Activated CD4-positive, alpha-beta memory T cell treated with anti-CD3 and anti-CD28 coated beads for 36 hours (primary cell): Measurements from ENCODE around the gene SPTBN1. TPM values are rescaled to one million over a fixed set of nuclear protein-coding genes. Genes with fewer than 3 reads are reported as not detected.

ENCODE experiments used
- CTCF ChIA-PET: fragments of 350-600 bp; sonication (Branson Sonifier 250); formaldehyde crosslinking; loops from one replicate; lab custom pipeline; 2021; ENCODE audit warnings: antibody characterized with exemption, inconsistent platforms; lab: Charles Lee
- POLR2A ChIA-PET: fragments of 350-600 bp; sonication (Branson Sonifier 250); formaldehyde crosslinking; loops from one replicate; lab custom pipeline; 2021; ENCODE audit warnings: antibody characterized with exemption; lab: Charles Lee
- DNase-seq: peaks from one replicate; pipeline ENCODE4 v3.0.0-alpha.2; 2020
- H3K27ac Mint-ChIP-seq: one replicate; pipeline ENCODE4 v1.8.0; 2021; ENCODE audit warnings: mixed read lengths
- H3K27me3 Mint-ChIP-seq: one replicate; pipeline ENCODE4 v1.8.0; 2021; ENCODE audit warnings: mixed read lengths
- H3K36me3 Mint-ChIP-seq: one replicate; pipeline ENCODE4 v1.8.0; 2021; ENCODE audit warnings: mixed read lengths
- H3K4me1 Mint-ChIP-seq: one replicate; pipeline ENCODE4 v1.8.0; 2021; ENCODE audit warnings: low read depth, mixed read lengths
- H3K4me3 Mint-ChIP-seq: one replicate; pipeline ENCODE4 v1.8.0; 2021; ENCODE audit warnings: mild to moderate bottlenecking, mixed read lengths
- H3K9me3 Mint-ChIP-seq: one replicate; pipeline ENCODE4 v1.8.0; 2021; ENCODE audit warnings: mixed read lengths
- intact Hi-C: fragments of 100-400 bp; cut with micrococcal nuclease; formaldehyde crosslinking; loops from one replicate; pipeline ENCODE4 v1.15.1; 2023
- total RNA-seq, 2 experiments: library from RNA; stranded (reverse); gene quantifications; one replicate each; pipeline ENCODE4 v1.2.3, GENCODE V29; 2021

Gene SPTBN1
- total RNA-seq, 2 experiments from 2014 or later: 67.5 to 68.1 TPM

GRCh38 chr2:54712516-54712915 is 256.4 kb downstream of the SPTBN1 start:
- Mint-ChIP-seq H3K4me3 (no peak overlapping the region), H3K27ac (no peak overlapping the region), H3K4me1 (no peaks in the 10 kb centered on the region), H3K36me3 (no peaks in the 10 kb centered on the region), H3K9me3 (no peaks in the 10 kb centered on the region), H3K27me3 (peaks cover 31% of the 10 kb centered on the region)
- ChIA-PET POLR2A (no interaction called here), CTCF (no interaction called here)
- DNase-seq: no peak
- intact Hi-C loops: no loop called here

DNA sequence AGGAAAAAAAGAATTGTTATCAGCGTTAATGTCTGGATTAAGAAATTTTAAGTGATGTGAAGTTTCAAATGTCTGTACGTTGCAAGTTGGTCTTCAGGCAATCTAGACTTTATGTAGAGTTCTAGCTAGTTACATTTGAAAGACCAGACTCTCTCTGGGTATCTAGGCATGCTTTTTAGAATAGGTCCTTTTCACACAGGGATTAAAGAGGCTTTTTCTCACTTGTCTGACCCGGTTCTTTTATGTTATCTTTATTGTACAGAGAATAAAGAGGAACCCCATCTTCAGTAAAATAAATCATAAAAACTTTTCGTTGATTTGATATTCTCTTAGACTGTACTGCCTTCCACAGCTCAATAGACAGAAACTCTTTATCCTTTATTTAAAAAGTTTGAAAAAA is 258.9 kb downstream of the SPTBN1 start:
- intact Hi-C loops: loop anchor here (1.0 kb wide), 1 partner anchor 41 kb away; no protein-coding TSS in a partner anchor
- CTCF ChIA-PET: interaction anchor here (0.6 to 1.2 kb wide), 2 partner anchors 32 to 124 kb away, joined by 3 read pairs; no protein-coding TSS in a partner anchor
- DNase-seq: no peak
- no peaks in the 10 kb centered on the region for H3K9me3 Mint-ChIP-seq
- POLR2A ChIA-PET: interaction anchor here (0.6 kb wide), 1 partner anchor 10 kb away, joined by 5 read pairs; no protein-coding TSS in a partner anchor
- no peaks in the 10 kb centered on the region for H3K4me1 Mint-ChIP-seq
- peaks cover 27% of the 10 kb centered on the region for H3K27me3 Mint-ChIP-seq
- no peak overlapping the region for H3K4me3 Mint-ChIP-seq
- H3K36me3 Mint-ChIP-seq: no peaks in the 10 kb centered on the region
- no peak overlapping the region for H3K27ac Mint-ChIP-seq

DNA sequence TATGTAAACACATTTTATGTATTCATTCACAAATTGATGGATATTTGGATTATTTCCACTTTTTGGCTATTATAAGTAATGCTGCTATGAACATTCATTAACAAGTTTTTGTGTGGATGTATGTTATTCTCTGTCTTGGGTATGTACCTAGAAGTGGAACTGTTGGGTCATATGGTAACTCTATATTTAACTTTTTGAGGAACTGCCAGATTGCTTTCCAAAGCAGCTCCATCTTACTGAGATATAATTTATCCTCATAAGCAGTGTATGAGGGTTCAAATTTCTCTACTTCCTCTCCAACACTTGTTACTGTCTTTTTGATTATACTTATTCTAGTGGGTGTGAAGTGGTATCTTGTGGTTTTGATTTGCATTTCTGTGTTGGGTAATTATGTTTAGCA is 260.2 kb downstream of the SPTBN1 start:
- ChIA-PET POLR2A (no interaction called here), CTCF (interaction anchor here (0.8 kb wide), 1 partner anchor 12 kb away, joined by 3 read pairs; no protein-coding TSS in a partner anchor)
- intact Hi-C loops: no loop called here
- DNase-seq: no peak
- Mint-ChIP-seq H3K27ac (no peak overlapping the region), H3K4me1 (no peaks in the 10 kb centered on the region), H3K9me3 (no peaks in the 10 kb centered on the region), H3K36me3 (no peaks in the 10 kb centered on the region), H3K27me3 (peaks cover 24% of the 10 kb centered on the region), H3K4me3 (no peak overlapping the region)

DNA sequence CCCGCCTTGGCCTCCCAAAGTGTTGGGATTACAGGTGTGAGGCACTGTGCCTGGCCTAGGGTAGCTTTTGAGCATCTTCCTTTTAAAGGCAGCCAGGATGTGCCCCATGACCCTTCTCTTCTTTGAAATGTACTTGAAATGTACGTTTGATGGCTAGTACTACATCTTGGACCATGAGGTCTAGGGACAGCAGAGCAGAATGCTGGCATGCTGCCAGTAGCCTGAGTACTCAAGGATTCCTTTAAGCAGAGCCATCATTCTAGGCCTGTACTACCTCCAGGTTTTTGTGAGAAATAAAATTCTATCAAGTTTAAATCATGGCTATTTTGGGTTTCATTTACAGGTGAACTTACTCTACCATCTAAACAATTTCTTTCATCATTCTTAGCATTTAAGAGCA is 264.4 kb downstream of the SPTBN1 start:
- Mint-ChIP-seq H3K4me3 (no peak overlapping the region), H3K9me3 (no peaks in the 10 kb centered on the region), H3K36me3 (no peaks in the 10 kb centered on the region), H3K27me3 (peaks cover 26% of the 10 kb centered on the region), H3K4me1 (peaks cover 12% of the 10 kb centered on the region), H3K27ac (no peak overlapping the region)
- intact Hi-C loops: loop anchor here (5.0 to 10.0 kb wide), 3 partner anchors 702 to 956 kb away; partner anchors contain the start of genes CFAP36 and CHAC2
- no peak for DNase-seq
- POLR2A ChIA-PET: no interaction called here
- CTCF ChIA-PET: no interaction called here

Other genes starting within 250 kb of the SPTBN1 start
- gene TSPYL6, start 200.1 kb upstream of the SPTBN1 start, total RNA-seq: not detected